GM12878 (cell line): ENCODE results near the gene ZBTB3. TPM values are rescaled to one million over a fixed set of nuclear protein-coding genes. Genes with fewer than 3 reads are reported as not detected.
A peak's percentile ranks its signal among the peaks of the same experiment; 100 is the strongest.

Experiments used
- ASH2L ChIP-seq: fragments of 300-600, 200-600 bp; sonication (generic); IDR thresholded peaks from 2 replicates; pipeline ENCODE4 v1.6.1; 2017; ENCODE audit warnings: low read depth, mild to moderate bottlenecking, borderline replicate concordance
- ATF3 ChIP-seq: IDR thresholded peaks from 2 replicates; pipeline ENCODE4 v1.6.1; 2011; ENCODE audit warnings: low read depth, mild to moderate bottlenecking, low read length, moderate library complexity, borderline replicate concordance; ENCODE audit errors: extremely low read depth
- BCLAF1 ChIP-seq: fragments of 450-650 bp; IDR thresholded peaks from 2 replicates; pipeline ENCODE4 v1.6.1; 2017; ENCODE audit warnings: antibody characterized with exemption, mild to moderate bottlenecking, moderate library complexity
- BHLHE40 ChIP-seq, 2 experiments: fragments of 450-650 bp in 1 of 2; IDR thresholded peaks; 2 replicates each; pipeline ENCODE4 v1.6.1; 2011 to 2017; ENCODE audit warnings: low read depth in 2 of 2, borderline replicate concordance in 1 of 2, improper control_type of control experiment in 1 of 2, low read length in 1 of 2, mild to moderate bottlenecking in 1 of 2
- CHD2 ChIP-seq: IDR thresholded peaks from 2 replicates; pipeline ENCODE4 v1.6.1; 2011; ENCODE audit warnings: low read depth, low read length, improper control_type of control experiment, borderline replicate concordance
- CREM ChIP-seq: IDR thresholded peaks from 2 replicates; pipeline ENCODE4 v1.6.1; 2014; ENCODE audit warnings: antibody characterized with exemption, low read depth
- ESRRA ChIP-seq: IDR thresholded peaks from 2 replicates; pipeline ENCODE4 v1.6.1; 2012; ENCODE audit warnings: mild to moderate bottlenecking, low read length, improper control_type of control experiment
- IRF4 ChIP-seq: IDR thresholded peaks from 2 replicates; pipeline ENCODE4 v1.6.1; 2011; ENCODE audit warnings: low read depth, low read length
- JUNB ChIP-seq: IDR thresholded peaks from 2 replicates; pipeline ENCODE4 v1.6.1; 2016; ENCODE audit warnings: antibody characterized with exemption, mild to moderate bottlenecking
- MEF2A ChIP-seq: IDR thresholded peaks from 2 replicates; pipeline ENCODE4 v1.6.1; 2011; ENCODE audit warnings: low read depth, mild to moderate bottlenecking, low read length, moderate library complexity; ENCODE audit not compliant: insufficient read depth
- NFYB ChIP-seq: IDR thresholded peaks from 2 replicates; pipeline ENCODE4 v1.6.1; 2011; ENCODE audit warnings: low read depth, mild to moderate bottlenecking, low read length, improper control_type of control experiment, moderate library complexity; ENCODE audit not compliant: insufficient read depth
- NR2C2 ChIP-seq: IDR thresholded peaks from 2 replicates; pipeline ENCODE4 v1.6.1; 2011; ENCODE audit warnings: borderline replicate concordance, low read depth; ENCODE audit not compliant: control insufficient read depth, insufficient read length
- PAX8 ChIP-seq: fragments of 450-650 bp; IDR thresholded peaks from 2 replicates; pipeline ENCODE4 v1.6.1; 2017; ENCODE audit warnings: mild to moderate bottlenecking, moderate library complexity
- POLR2AphosphoS2 ChIP-seq: IDR thresholded peaks from 2 replicates; pipeline ENCODE4 v1.6.1; 2011; ENCODE audit warnings: low read depth, mild to moderate bottlenecking, low read length, improper control_type of control experiment, moderate library complexity
- SMC3 ChIP-seq: IDR thresholded peaks from 2 replicates; pipeline ENCODE4 v1.6.1; 2011; ENCODE audit warnings: low read length, improper control_type of control experiment, borderline replicate concordance
- TCF12 ChIP-seq: IDR thresholded peaks from 2 replicates; pipeline ENCODE4 v1.6.1; 2011; ENCODE audit warnings: low read depth, mild to moderate bottlenecking, low read length
- YBX1 ChIP-seq: fragments of 450-650 bp; IDR thresholded peaks from 2 replicates; pipeline ENCODE4 v1.6.1; 2016; ENCODE audit warnings: antibody characterized with exemption
- ZNF384 ChIP-seq: IDR thresholded peaks from 2 replicates; pipeline ENCODE4 v1.6.1; 2012; ENCODE audit warnings: low read depth, mild to moderate bottlenecking, low read length, improper control_type of control experiment, borderline replicate concordance
- ZZZ3 ChIP-seq: IDR thresholded peaks from 2 replicates; pipeline ENCODE4 v1.6.1; 2011; ENCODE audit warnings: low read depth; ENCODE audit not compliant: control insufficient read depth, insufficient read length
- polyA plus RNA-seq, 11 experiments: library from polyadenylated mRNA; depleted of rRNA in 4 of 11; unstranded in 6 of 11; stranded (reverse) in 5 of 11; fragments of >200 nt; fragmentation: Nextera tagmentation in 4 of 11; fragmentation: Illumina TruSeq in 1 of 11; extraction: Ambion mirVana in 4 of 11; extraction: Trizol in 1 of 11; gene quantifications; 1 replicate in 1 of 11; 2 replicates in 10 of 11; pipeline versions ENCODE4 v1.2.1 to v1.2.3, GENCODE V29; 2011 to 2016; ENCODE audit warnings: inconsistent platforms in 2 of 11, missing spikeins in 2 of 11, low read depth in 1 of 11
- total RNA-seq, 4 experiments: library from RNA; depleted of rRNA in 3 of 4; stranded (reverse); fragments of >200 nt in 3 of 4; fragmentation: Illumina TruSeq in 1 of 4; extraction: Trizol in 1 of 4; gene quantifications; 2 replicates each; pipeline versions ENCODE4 v1.2.1 to v1.2.3, GENCODE V29; 2013 to 2021
- TF ChIP-seq, protein P1 (sequence below): fragments of 450-650 bp; IDR thresholded peaks from 2 replicates; pipeline ENCODE4 v1.6.1; 2014; ENCODE audit warnings: mild to moderate bottlenecking
- TF ChIP-seq, protein P2 (sequence below): fragments of 450-650 bp; IDR thresholded peaks from 2 replicates; pipeline ENCODE4 v1.6.1; 2016; ENCODE audit warnings: mild to moderate bottlenecking
- TF ChIP-seq, protein P3 (sequence below): IDR thresholded peaks from 2 replicates; pipeline ENCODE4 v1.6.1; 2011; ENCODE audit warnings: borderline replicate concordance, low read depth, mild to moderate bottlenecking, moderate library complexity, mixed read lengths, low read length; ENCODE audit not compliant: insufficient read depth; ENCODE audit errors: extremely low read length

Gene ZBTB3
- total and polyA plus RNA-seq, 10 of the 15 experiments (the other 5 are each of a cell fraction or from before 2014, with no cell fraction given) = 1.4 to 7.7 (median 4.8) TPM

DNA sequence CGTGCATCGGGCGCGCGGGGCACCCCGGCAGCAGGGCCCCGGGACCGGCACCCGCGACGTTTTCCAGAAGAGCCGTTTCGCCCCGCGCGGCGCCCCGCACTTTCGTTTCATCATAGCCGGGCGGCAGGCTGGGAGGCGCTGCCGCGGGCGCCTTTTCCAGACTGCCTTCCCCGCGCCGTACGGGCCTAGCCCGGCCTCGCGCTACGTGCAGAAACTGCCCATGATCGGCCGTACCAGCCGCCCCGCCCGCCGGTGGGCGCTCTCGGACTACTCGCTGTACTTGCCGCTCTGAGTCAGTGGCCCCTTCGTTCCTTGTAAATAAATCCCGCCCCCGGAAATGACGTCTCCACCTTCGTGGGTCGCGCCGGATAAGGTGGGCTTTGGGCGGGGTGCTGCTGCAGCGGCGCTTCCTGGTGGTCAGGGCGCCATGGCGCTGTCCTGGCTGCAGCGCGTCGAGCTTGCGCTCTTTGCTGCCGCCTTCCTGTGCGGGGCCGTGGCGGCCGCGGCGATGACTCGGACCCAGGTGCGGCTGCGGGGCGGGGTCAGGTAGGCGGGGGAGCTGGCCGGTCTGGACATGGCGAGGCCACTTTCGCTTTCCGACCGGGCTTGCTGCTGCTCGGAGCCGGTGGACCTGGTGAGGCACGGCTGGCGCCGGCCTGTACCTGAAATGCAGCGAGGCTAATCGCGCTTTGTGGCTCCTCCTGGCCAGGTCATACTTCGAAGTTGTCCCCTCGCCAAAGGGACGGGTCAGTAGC is 33.2 kb upstream of the ZBTB3 start, which contains the start of gene TMEM179B (continued):
- TF ChIP-seq CHD2 (peak; percentile 69; the same call in 1 of the 2 replicates), TCF12 (0 out of 2 replicates have a peak, but pooled peaks have one; percentile 51), NFYB (no peak), ATF3 (no peak), NR2C2 (no peak), YBX1 (no peak), CREM (peak; percentile 96), BCLAF1 (no peak), ZNF384 (no peak), IRF4 (no peak), JUNB (no peak), BHLHE40 (IDR thresholded peaks at IDR 0.05; ENCODE audit: borderline replicate concordance in 1 of 2, low read depth in 2 of 2, low read length in 1 of 2) (peak; percentile 10 to 24; a peak in 1 of 4 replicates), PAX8 (no peak), ASH2L (peak; percentile 51; the same call in 1 of the 2 replicates), SMC3 (peak; percentile 25; the same call in 1 of the 2 replicates), POLR2AphosphoS2 (peak; percentile 98), ESRRA (no peak), ZZZ3 (no peak), MEF2A (no peak)
- TF ChIP-seq, protein P1, sequence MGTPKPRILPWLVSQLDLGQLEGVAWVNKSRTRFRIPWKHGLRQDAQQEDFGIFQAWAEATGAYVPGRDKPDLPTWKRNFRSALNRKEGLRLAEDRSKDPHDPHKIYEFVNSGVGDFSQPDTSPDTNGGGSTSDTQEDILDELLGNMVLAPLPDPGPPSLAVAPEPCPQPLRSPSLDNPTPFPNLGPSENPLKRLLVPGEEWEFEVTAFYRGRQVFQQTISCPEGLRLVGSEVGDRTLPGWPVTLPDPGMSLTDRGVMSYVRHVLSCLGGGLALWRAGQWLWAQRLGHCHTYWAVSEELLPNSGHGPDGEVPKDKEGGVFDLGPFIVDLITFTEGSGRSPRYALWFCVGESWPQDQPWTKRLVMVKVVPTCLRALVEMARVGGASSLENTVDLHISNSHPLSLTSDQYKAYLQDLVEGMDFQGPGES = no peak
- TF ChIP-seq, protein P2, sequence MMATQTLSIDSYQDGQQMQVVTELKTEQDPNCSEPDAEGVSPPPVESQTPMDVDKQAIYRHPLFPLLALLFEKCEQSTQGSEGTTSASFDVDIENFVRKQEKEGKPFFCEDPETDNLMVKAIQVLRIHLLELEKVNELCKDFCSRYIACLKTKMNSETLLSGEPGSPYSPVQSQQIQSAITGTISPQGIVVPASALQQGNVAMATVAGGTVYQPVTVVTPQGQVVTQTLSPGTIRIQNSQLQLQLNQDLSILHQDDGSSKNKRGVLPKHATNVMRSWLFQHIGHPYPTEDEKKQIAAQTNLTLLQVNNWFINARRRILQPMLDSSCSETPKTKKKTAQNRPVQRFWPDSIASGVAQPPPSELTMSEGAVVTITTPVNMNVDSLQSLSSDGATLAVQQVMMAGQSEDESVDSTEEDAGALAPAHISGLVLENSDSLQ = no peak; the same call in 1 of the 2 replicates
- TF ChIP-seq, protein P3, sequence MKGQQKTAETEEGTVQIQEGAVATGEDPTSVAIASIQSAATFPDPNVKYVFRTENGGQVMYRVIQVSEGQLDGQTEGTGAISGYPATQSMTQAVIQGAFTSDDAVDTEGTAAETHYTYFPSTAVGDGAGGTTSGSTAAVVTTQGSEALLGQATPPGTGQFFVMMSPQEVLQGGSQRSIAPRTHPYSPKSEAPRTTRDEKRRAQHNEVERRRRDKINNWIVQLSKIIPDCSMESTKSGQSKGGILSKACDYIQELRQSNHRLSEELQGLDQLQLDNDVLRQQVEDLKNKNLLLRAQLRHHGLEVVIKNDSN = no peak
